OCI-LY1 (cell line): ENCODE measurements around the gene KIRREL3.

Source experiments
- H2AFZ ChIP-seq: fragments of 200-600 bp; sonication (generic), shearing (Covaris generic); 2 replicates; pipeline ENCODE4 v1.6.0; 2014; ENCODE audit warnings: antibody characterized with exemption, mild to moderate bottlenecking, low read length
- H3F3A ChIP-seq: fragments of 200-600 bp; sonication (generic), shearing (Covaris generic); 2 replicates; pipeline ENCODE4 v1.6.0; 2014; ENCODE audit warnings: mild to moderate bottlenecking, antibody characterized with exemption, low read length, moderate library complexity; ENCODE audit not compliant: insufficient read depth
- H3K27ac ChIP-seq: fragments of 200-600 bp; sonication (generic); 2 replicates; pipeline ENCODE4 v1.5.1; 2014; ENCODE audit warnings: low read length, mixed run types, mild to moderate bottlenecking, low read depth; ENCODE audit not compliant: poor library complexity, severe bottlenecking
- H3K27me3 ChIP-seq: fragments of 200-600 bp; sonication (generic); 2 replicates; pipeline ENCODE4 v1.6.0; 2014; ENCODE audit warnings: antibody characterized with exemption, mild to moderate bottlenecking, low read length, moderate library complexity; ENCODE audit not compliant: insufficient read depth
- H3K36me3 ChIP-seq: fragments of 200-600 bp; sonication (generic); 2 replicates; pipeline ENCODE4 v1.6.1; 2014; ENCODE audit warnings: mild to moderate bottlenecking, antibody characterized with exemption, low read length, moderate library complexity, mixed read lengths; ENCODE audit not compliant: insufficient read depth
- H3K4me1 ChIP-seq: fragments of 200-600 bp; sonication (generic); 2 replicates; pipeline ENCODE4 v1.5.1; 2014; ENCODE audit warnings: mild to moderate bottlenecking, low read length, moderate library complexity; ENCODE audit not compliant: insufficient read depth, severe bottlenecking
- H3K4me2 ChIP-seq: fragments of 200-600 bp; sonication (generic), shearing (Covaris generic); 2 replicates; pipeline ENCODE4 v1.6.1; 2014; ENCODE audit warnings: low read length
- H3K4me3 ChIP-seq: fragments of 200-600 bp; sonication (generic); 2 replicates; pipeline ENCODE4 v1.5.1; 2014; ENCODE audit warnings: low read length, low read depth, mild to moderate bottlenecking, mixed read lengths; ENCODE audit not compliant: poor library complexity, severe bottlenecking
- H3K79me2 ChIP-seq: fragments of 200-600 bp; shearing (Covaris generic); 2 replicates; pipeline ENCODE4 v1.6.1; 2016; ENCODE audit warnings: mixed run types, low read length, mixed read lengths; ENCODE audit not compliant: insufficient read depth
- H3K9ac ChIP-seq: fragments of 200-600 bp; sonication (generic), shearing (Covaris generic); 2 replicates; pipeline ENCODE4 v1.6.1; 2014; ENCODE audit warnings: mild to moderate bottlenecking, low read length, mixed read lengths
- H3K9me2 ChIP-seq: fragments of 200-600 bp; sonication (generic), shearing (Covaris generic); 2 replicates; pipeline ENCODE4 v1.6.1; 2014; ENCODE audit warnings: low read depth, mild to moderate bottlenecking, low read length, mixed read lengths
- H3K9me3 ChIP-seq: fragments of 200-600 bp; shearing (Covaris generic); 2 replicates; pipeline ENCODE4 v1.6.1; 2014; ENCODE audit warnings: low read length, mixed read lengths
- H4K20me1 ChIP-seq: fragments of 200-600 bp; sonication (generic), shearing (Covaris generic); 2 replicates; pipeline ENCODE4 v1.6.0; 2016; ENCODE audit warnings: mild to moderate bottlenecking, low read length; ENCODE audit not compliant: insufficient read depth
- EZH2 ChIP-seq: fragments of 200-600 bp; sonication (generic), shearing (Covaris generic); IDR thresholded peaks from 2 replicates; pipeline ENCODE4 v1.8.0; 2017; ENCODE audit warnings: borderline replicate concordance, mixed run types, mild to moderate bottlenecking, antibody characterized with exemption, low read length, moderate library complexity, mixed read lengths
- TF ChIP-seq, protein P1 (sequence below): fragments of 200-600 bp; sonication (generic), shearing (Covaris generic); IDR thresholded peaks from 2 replicates; pipeline ENCODE4 v1.5.1; 2017; ENCODE audit warnings: mild to moderate bottlenecking, antibody characterized with exemption, low read length, moderate library complexity, mixed read lengths

Gene KIRREL3

DNA sequence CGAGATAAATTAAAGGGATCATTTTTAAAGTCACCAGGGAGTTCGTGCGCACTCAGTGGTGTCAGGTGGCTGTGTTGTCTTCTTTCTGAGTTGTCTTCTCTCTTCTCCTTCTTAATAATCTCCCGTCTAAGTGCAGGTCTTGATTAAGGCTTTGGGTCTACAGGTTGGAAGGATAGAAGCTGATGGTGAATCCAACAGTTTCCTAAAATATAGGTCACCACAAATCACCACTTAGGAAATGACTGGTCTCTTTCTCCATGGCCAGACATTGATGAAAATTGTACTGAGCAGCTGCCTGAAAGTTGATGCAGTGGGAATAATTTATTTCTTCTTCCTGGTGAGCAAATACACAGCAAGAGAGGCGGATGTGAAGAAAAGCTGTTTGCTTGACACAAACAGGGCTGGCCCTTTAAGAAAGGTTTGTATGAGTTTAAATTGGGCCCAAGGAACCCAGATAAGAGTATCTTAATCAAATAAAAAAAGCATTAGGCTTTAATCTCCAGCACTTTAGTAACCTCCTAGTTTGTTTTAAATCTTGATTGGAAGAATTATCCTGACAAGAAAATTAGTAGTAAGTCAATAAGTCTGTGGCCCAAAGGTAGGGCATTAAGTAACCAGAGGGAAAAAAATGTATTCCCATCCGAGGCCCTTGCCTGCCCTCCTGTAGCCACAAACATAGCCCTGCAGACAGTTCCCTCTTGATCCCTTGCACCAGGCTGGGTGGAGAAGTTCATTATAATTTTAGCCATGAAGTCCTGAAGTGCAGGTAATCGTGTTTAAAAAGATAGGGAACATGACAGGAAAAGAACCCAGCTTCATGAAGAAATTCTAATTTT is 245.8 kb downstream of the KIRREL3 start:
- Histone ChIP-seq H3K27me3 (no peaks in the 10 kb centered on the region), H3F3A (no peaks in the 10 kb centered on the region), H3K27ac (no peak overlapping the region), H3K79me2 (no peaks in the 10 kb centered on the region), H3K9me3 (no peaks in the 10 kb centered on the region), H3K9ac (no peak overlapping the region), H3K9me2 (no peaks in the 10 kb centered on the region), H3K4me3 (no peak overlapping the region), H4K20me1 (no peaks in the 10 kb centered on the region), H3K4me1 (no peaks in the 10 kb centered on the region), H2AFZ (no peak overlapping the region), H3K4me2 (no peak overlapping the region), H3K36me3 (no peaks in the 10 kb centered on the region)
- TF ChIP-seq EZH2, result no peak
- TF ChIP-seq, protein P1, sequence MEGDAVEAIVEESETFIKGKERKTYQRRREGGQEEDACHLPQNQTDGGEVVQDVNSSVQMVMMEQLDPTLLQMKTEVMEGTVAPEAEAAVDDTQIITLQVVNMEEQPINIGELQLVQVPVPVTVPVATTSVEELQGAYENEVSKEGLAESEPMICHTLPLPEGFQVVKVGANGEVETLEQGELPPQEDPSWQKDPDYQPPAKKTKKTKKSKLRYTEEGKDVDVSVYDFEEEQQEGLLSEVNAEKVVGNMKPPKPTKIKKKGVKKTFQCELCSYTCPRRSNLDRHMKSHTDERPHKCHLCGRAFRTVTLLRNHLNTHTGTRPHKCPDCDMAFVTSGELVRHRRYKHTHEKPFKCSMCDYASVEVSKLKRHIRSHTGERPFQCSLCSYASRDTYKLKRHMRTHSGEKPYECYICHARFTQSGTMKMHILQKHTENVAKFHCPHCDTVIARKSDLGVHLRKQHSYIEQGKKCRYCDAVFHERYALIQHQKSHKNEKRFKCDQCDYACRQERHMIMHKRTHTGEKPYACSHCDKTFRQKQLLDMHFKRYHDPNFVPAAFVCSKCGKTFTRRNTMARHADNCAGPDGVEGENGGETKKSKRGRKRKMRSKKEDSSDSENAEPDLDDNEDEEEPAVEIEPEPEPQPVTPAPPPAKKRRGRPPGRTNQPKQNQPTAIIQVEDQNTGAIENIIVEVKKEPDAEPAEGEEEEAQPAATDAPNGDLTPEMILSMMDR, result no peak

DNA sequence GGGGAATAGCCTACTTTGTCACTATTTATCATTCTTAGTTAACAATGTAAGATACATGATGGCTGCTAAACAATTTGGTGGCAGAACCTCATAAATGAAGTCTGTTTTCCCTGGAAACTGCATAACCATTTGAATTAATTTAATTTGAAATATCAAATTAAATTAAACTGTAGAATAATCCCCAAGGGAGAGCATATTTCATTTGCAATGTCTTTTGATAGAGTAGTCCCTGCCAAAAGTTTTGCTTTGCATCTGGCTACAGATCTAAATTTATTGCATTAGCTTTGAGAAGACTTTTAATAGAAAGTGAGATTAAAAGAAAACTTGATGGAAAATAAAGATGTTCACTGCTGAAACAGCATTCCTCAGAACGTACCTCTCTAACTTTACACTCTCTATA is 246.6 kb downstream of the KIRREL3 start:
- no peak overlapping the region for H2AFZ ChIP-seq
- H3F3A ChIP-seq, result no peaks in the 10 kb centered on the region
- H3K36me3 ChIP-seq, result no peaks in the 10 kb centered on the region
- no peaks in the 10 kb centered on the region for H3K4me1 ChIP-seq
- H3K79me2 ChIP-seq, result no peaks in the 10 kb centered on the region
- no peaks in the 10 kb centered on the region for H4K20me1 ChIP-seq
- no peak overlapping the region for H3K9ac ChIP-seq
- no peaks in the 10 kb centered on the region for H3K27me3 ChIP-seq
- TF ChIP-seq EZH2, result no peak
- TF ChIP-seq, protein P1, result no peak
- H3K4me3 ChIP-seq, result no peak overlapping the region
- H3K9me3 ChIP-seq, result no peaks in the 10 kb centered on the region
- no peaks in the 10 kb centered on the region for H3K9me2 ChIP-seq
- no peak overlapping the region for H3K27ac ChIP-seq
- H3K4me2 ChIP-seq, result no peak overlapping the region

DNA sequence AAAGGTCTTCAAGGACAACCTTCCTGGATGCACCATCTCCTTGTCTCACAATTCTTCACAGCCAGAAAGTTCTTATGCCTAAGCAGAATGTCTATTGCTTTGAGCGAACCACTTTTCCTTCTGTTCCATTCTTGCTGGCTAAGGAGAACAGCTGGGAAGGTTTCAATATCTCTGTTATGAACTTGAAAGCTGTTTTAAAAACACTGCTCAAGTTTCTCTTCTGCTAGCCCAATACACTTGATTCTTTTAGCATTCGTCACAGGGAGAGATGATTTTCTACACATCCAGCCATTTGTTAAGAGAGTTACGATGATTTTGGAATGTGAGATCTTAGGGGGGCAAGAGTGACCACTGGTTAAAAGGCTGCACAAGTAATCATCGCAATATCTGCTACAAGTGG is 249.3 kb downstream of the KIRREL3 start:
- H3K27ac ChIP-seq, result no peak overlapping the region
- H2AFZ ChIP-seq, result no peak overlapping the region
- no peaks in the 10 kb centered on the region for H4K20me1 ChIP-seq
- H3K9me2 ChIP-seq, result no peaks in the 10 kb centered on the region
- no peak overlapping the region for H3K4me3 ChIP-seq
- no peaks in the 10 kb centered on the region for H3K79me2 ChIP-seq
- H3K9me3 ChIP-seq, result no peaks in the 10 kb centered on the region
- no peaks in the 10 kb centered on the region for H3K36me3 ChIP-seq
- H3K27me3 ChIP-seq, result no peaks in the 10 kb centered on the region
- H3K4me2 ChIP-seq, result no peak overlapping the region
- H3F3A ChIP-seq, result no peaks in the 10 kb centered on the region
- TF ChIP-seq, protein P1, result no peak
- no peak for TF ChIP-seq EZH2
- H3K4me1 ChIP-seq, result no peaks in the 10 kb centered on the region
- no peak overlapping the region for H3K9ac ChIP-seq
